K562 (cell line): Measurements from ENCODE around the gene MEF2C.

Experiments
- EZH2 ChIP-seq: IDR thresholded peaks from 2 replicates; pipeline ENCODE4 v1.6.1; 2012; ENCODE audit warnings: low read depth, mild to moderate bottlenecking, inconsistent platforms, low read length, borderline replicate concordance
- PHF20 ChIP-seq: fragments of 450-650 bp; IDR thresholded peaks from 2 replicates; pipeline ENCODE4 v1.6.1; 2018; ENCODE audit not compliant: partially characterized antibody
- RBM25 ChIP-seq: fragments of 200-400 bp; formaldehyde crosslinking; IDR thresholded peaks from 2 replicates; pipeline ENCODE4 v1.6.1; 2018; ENCODE audit warnings: low read length, low read depth, moderate library complexity; ENCODE audit not compliant: severe bottlenecking
- TFAM ChIP-seq: fragments of 250-450 bp; sonication (Bioruptor Pico); conservative IDR thresholded peaks from 2 replicates; pipeline ENCODE4 v1.5.0; 2021; ENCODE audit warnings: mild to moderate bottlenecking, moderate library complexity
- ZBTB17 ChIP-seq: fragments of 450-650 bp; formaldehyde crosslinking; IDR thresholded peaks from 2 replicates; pipeline ENCODE4 v1.4.0; 2020; ENCODE audit warnings: mild to moderate bottlenecking

- no peak for TF ChIP-seq PHF20
- TF ChIP-seq EZH2 = no peak
- TF ChIP-seq ZBTB17 (CRISPR knock-in tag) = no peak
- no peak for TF ChIP-seq RBM25
- TF ChIP-seq TFAM = no peak
Measured at GRCh38 chr5:88785746-88786565, 97.0 kb downstream of the MEF2C start.
